Measurements from ENCODE around the gene GPX4. TPM values are rescaled to one million over a fixed set of nuclear protein-coding genes. Genes with fewer than 3 reads are reported as not detected.

GPX4 gene
- total and polyA plus RNA-seq, 2 of the 13 experiments (the other 11 are each of a cell fraction or from before 2014, with no cell fraction given): 535 to 613 TPM

DNA sequence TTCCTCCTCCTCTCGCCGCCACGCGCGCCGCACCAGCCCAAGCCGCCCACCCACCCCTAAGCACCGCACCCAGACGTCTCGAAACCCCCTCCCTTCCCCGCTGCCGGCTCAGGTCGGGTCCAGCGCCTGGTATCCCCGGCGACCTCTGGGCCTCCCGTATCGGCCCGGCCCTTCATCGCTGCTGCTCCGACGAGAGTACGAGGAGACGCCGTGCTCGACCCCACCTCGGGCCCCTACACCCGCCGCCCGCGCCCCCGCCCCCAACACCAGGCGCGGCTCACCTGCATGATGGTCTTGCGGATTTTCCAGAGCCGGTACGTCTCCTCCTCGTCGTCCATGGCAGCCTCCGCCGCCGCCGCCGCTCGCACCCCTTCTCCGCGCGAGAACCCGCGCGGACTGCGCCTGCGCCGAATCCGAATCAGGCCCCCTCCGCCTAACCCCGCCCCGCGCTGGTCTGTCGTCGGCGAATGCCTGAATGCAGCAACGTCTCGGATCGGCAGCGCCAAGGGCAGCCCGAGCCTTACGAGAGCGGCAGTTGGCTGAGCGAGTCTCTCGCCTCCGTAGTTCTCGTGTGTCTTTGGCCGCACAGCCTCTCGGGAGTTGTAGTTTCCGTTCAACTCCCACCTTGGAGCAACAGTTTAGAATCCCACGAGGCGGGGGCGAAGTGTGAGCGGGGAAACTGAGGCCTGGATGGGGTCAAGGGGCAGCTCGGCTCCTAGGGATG is 8.7 kb upstream of the GPX4 start, which contains the start of gene POLR2E (continued):
- TF ChIP-seq ZBTB2 (CRISPR knock-in tag; IDR thresholded peaks at IDR 0.05; ENCODE audit: low read depth) (peak; percentile 38; the same call in 1 of the 2 replicates), CSRNP1 (CRISPR knock-in tag; IDR thresholded peaks at IDR 0.05) (no peak), ZNF30 (CRISPR knock-in tag; IDR thresholded peaks at IDR 0.05) (no peak), NFIC (IDR thresholded peaks at IDR 0.05; ENCODE audit: low read length) (no peak), ZNF792 (CRISPR knock-in tag; IDR thresholded peaks at IDR 0.05) (no peak), CHCHD3 (CRISPR knock-in tag; IDR thresholded peaks at IDR 0.05) (no peak), ZNF607 (CRISPR knock-in tag; IDR thresholded peaks at IDR 0.05; ENCODE audit: borderline replicate concordance) (no peak), TMF1 (CRISPR knock-in tag; IDR thresholded peaks at IDR 0.05; ENCODE audit: low read depth) (no peak), RAD51 (IDR thresholded peaks at IDR 0.05; ENCODE audit: borderline replicate concordance) (no peak), ZSCAN29 (CRISPR knock-in tag; conservative IDR thresholded peaks at IDR 0.05) (no peak), ZNF274 (CRISPR knock-in tag; IDR thresholded peaks at IDR 0.05) (no peak; the same call in 1 of the 2 replicates), WIZ (CRISPR knock-in tag; IDR thresholded peaks at IDR 0.05) (no peak), ZBTB1 (CRISPR knock-in tag; IDR thresholded peaks at IDR 0.05; ENCODE audit: borderline replicate concordance) (no peak), ZNF180 (CRISPR knock-in tag; IDR thresholded peaks at IDR 0.05; ENCODE audit: borderline replicate concordance, low read depth) (no peak), RFX5 (IDR thresholded peaks at IDR 0.05; ENCODE audit: low read depth, low read length) (no peak), IKZF5 (CRISPR knock-in tag; IDR thresholded peaks at IDR 0.05) (peak; percentile 82), ZNF3 (CRISPR knock-in tag; IDR thresholded peaks at IDR 0.05) (no peak)
- TF ChIP-seq, protein P1, sequence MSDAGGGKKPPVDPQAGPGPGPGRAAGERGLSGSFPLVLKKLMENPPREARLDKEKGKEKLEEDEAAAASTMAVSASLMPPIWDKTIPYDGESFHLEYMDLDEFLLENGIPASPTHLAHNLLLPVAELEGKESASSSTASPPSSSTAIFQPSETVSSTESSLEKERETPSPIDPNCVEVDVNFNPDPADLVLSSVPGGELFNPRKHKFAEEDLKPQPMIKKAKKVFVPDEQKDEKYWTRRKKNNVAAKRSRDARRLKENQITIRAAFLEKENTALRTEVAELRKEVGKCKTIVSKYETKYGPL (CRISPR knock-in tag; IDR thresholded peaks at IDR 0.05): no peak
- TF ChIP-seq, protein P2, sequence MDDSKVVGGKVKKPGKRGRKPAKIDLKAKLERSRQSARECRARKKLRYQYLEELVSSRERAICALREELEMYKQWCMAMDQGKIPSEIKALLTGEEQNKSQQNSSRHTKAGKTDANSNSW (CRISPR knock-in tag; IDR thresholded peaks at IDR 0.05; ENCODE audit: borderline replicate concordance): no peak
- TF ChIP-seq, protein P3, sequence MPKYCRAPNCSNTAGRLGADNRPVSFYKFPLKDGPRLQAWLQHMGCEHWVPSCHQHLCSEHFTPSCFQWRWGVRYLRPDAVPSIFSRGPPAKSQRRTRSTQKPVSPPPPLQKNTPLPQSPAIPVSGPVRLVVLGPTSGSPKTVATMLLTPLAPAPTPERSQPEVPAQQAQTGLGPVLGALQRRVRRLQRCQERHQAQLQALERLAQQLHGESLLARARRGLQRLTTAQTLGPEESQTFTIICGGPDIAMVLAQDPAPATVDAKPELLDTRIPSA (CRISPR knock-in tag; IDR thresholded peaks at IDR 0.05; ENCODE audit: borderline replicate concordance): no peak
- TF ChIP-seq, protein P4, sequence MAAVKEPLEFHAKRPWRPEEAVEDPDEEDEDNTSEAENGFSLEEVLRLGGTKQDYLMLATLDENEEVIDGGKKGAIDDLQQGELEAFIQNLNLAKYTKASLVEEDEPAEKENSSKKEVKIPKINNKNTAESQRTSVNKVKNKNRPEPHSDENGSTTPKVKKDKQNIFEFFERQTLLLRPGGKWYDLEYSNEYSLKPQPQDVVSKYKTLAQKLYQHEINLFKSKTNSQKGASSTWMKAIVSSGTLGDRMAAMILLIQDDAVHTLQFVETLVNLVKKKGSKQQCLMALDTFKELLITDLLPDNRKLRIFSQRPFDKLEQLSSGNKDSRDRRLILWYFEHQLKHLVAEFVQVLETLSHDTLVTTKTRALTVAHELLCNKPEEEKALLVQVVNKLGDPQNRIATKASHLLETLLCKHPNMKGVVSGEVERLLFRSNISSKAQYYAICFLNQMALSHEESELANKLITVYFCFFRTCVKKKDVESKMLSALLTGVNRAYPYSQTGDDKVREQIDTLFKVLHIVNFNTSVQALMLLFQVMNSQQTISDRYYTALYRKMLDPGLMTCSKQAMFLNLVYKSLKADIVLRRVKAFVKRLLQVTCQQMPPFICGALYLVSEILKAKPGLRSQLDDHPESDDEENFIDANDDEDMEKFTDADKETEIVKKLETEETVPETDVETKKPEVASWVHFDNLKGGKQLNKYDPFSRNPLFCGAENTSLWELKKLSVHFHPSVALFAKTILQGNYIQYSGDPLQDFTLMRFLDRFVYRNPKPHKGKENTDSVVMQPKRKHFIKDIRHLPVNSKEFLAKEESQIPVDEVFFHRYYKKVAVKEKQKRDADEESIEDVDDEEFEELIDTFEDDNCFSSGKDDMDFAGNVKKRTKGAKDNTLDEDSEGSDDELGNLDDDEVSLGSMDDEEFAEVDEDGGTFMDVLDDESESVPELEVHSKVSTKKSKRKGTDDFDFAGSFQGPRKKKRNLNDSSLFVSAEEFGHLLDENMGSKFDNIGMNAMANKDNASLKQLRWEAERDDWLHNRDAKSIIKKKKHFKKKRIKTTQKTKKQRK (IDR thresholded peaks at IDR 0.05; ENCODE audit: low read length): no peak
